CD4-positive, alpha-beta T cell treated with Interleukin-6 for 4 hours (primary cell): ENCODE results near the gene ZNF385A.

Experiments used
- DNase-seq: peaks from one replicate; pipeline ENCODE4 v3.0.0-alpha.2; 2020; ENCODE audit warnings: mixed read lengths

Gene ZNF385A

GRCh38 chr12:54384591-54385041, at the start of gene ZNF385A:
Gene ZNF385A, minus strand, starts transcription at chr12:54384733. Its CDS starts 219 bp downstream, at chr12:54384514.
- DNase-seq, result no peak

- no peak for DNase-seq
Observed at GRCh38 chr12:54432815-54433164, 48.3 kb upstream of the ZNF385A start.

GRCh38 chr12:54431911-54432814, 47.6 kb upstream of the ZNF385A start:
- no peak for DNase-seq

GRCh38 chr12:54430471-54431069, 46.0 kb upstream of the ZNF385A start:
- DNase-seq, result no peak

GRCh38 chr12:54429014-54429471, 44.5 kb upstream of the ZNF385A start:
- no peak for DNase-seq

- DNase-seq, result peak; percentile 43
Observed at GRCh38 chr12:54428050-54429013, 43.8 kb upstream of the ZNF385A start.

GRCh38 chr12:54427106-54427505, 42.6 kb upstream of the ZNF385A start:
- no peak for DNase-seq

GRCh38 chr12:54426690-54427089, 42.2 kb upstream of the ZNF385A start:
- no peak for DNase-seq

- no peak for DNase-seq
Observed at GRCh38 chr12:54425702-54426101, 41.2 kb upstream of the ZNF385A start.

GRCh38 chr12:54424224-54424623, 39.7 kb upstream of the ZNF385A start:
- no peak for DNase-seq

GRCh38 chr12:54423816-54424150, 39.2 kb upstream of the ZNF385A start:
- DNase-seq, result no peak

- no peak for DNase-seq
Observed at GRCh38 chr12:54421879-54422250, 37.3 kb upstream of the ZNF385A start.

- no peak for DNase-seq
Observed at GRCh38 chr12:54421175-54421878, 36.8 kb upstream of the ZNF385A start.

GRCh38 chr12:54420766-54421144, 36.2 kb upstream of the ZNF385A start:
- no peak for DNase-seq

GRCh38 chr12:54419088-54419887, 34.8 kb upstream of the ZNF385A start, which contains the start of gene ITGA5:
Gene ITGA5, minus strand, starts transcription at chr12:54419266. Its CDS starts 68 bp downstream, at chr12:54419198.
- peak; percentile 67 for DNase-seq

- DNase-seq, result no peak
Observed at GRCh38 chr12:54418441-54419087, 34.0 kb upstream of the ZNF385A start.

GRCh38 chr12:54417712-54418440, 33.3 kb upstream of the ZNF385A start:
- DNase-seq, result peak; percentile 48

GRCh38 chr12:54416687-54417603, 32.4 kb upstream of the ZNF385A start:
- DNase-seq, result peak; percentile 39
